GM18498 (cell line): Measurements from ENCODE around the gene WHRN.

ENCODE experiments used
- ATAC-seq: cut with Tn5 transposase; IDR thresholded peaks from one replicate; pipeline ENCODE4 v1.9.1; 2021; ENCODE audit warnings: mild to moderate bottlenecking, moderate library complexity; ENCODE audit not compliant: unreplicated experiment

The WHRN gene

GRCh38 chr9:114425126-114425525, 80.1 kb downstream of the WHRN start:
- no peak for ATAC-seq

GRCh38 chr9:114424126-114424525, 81.1 kb downstream of the WHRN start:
- ATAC-seq: no peak

- ATAC-seq: no peak
Measured at GRCh38 chr9:114423181-114423580, 82.1 kb downstream of the WHRN start.

- no peak for ATAC-seq
Measured at GRCh38 chr9:114421147-114421546, 84.1 kb downstream of the WHRN start.

GRCh38 chr9:114419796-114420195, 85.5 kb downstream of the WHRN start:
- ATAC-seq: no peak

GRCh38 chr9:114418053-114418452, 87.2 kb downstream of the WHRN start:
- no peak for ATAC-seq

- no peak for ATAC-seq
Measured at GRCh38 chr9:114417511-114417910, 87.8 kb downstream of the WHRN start.

- no peak for ATAC-seq
Measured at GRCh38 chr9:114416906-114417305, 88.4 kb downstream of the WHRN start.

GRCh38 chr9:114416290-114416689, 89.0 kb downstream of the WHRN start:
- ATAC-seq: no peak

GRCh38 chr9:114414346-114414745, 90.9 kb downstream of the WHRN start:
- no peak for ATAC-seq

GRCh38 chr9:114413861-114414301, 91.4 kb downstream of the WHRN start:
- ATAC-seq: no peak

- no peak for ATAC-seq
Measured at GRCh38 chr9:114412048-114412683, 93.1 kb downstream of the WHRN start.

GRCh38 chr9:114411452-114411851, 93.8 kb downstream of the WHRN start:
- no peak for ATAC-seq

GRCh38 chr9:114410910-114411309, 94.4 kb downstream of the WHRN start:
- ATAC-seq: no peak

GRCh38 chr9:114409842-114410241, 95.4 kb downstream of the WHRN start:
- ATAC-seq: no peak

- ATAC-seq: no peak
Measured at GRCh38 chr9:114409103-114409780, 96.0 kb downstream of the WHRN start.

GRCh38 chr9:114408645-114409044, 96.6 kb downstream of the WHRN start:
- no peak for ATAC-seq

- no peak for ATAC-seq
Measured at GRCh38 chr9:114407889-114408288, 97.4 kb downstream of the WHRN start.

- no peak for ATAC-seq
Measured at GRCh38 chr9:114406441-114406840, 98.8 kb downstream of the WHRN start.

GRCh38 chr9:114405294-114406034, 99.8 kb downstream of the WHRN start:
- peak; percentile 92 for ATAC-seq

- no peak for ATAC-seq
Measured at GRCh38 chr9:114404531-114404930, 100.7 kb downstream of the WHRN start.

- ATAC-seq: no peak
Measured at GRCh38 chr9:114403153-114403756, 102.0 kb downstream of the WHRN start.
